ENCODE results near the gene PLCB3. TPM values are rescaled to one million over a fixed set of nuclear protein-coding genes. Genes with fewer than 3 reads are reported as not detected.

The PLCB3 gene
- total RNA-seq, 1 experiment from 2014 or later: 69.0 TPM

- Histone ChIP-seq H3K4me3 (ENCODE audit: low read length) (no peak overlapping the region), H3K4me1 (ENCODE audit: insufficient read depth, low read length) (peaks cover 38% of the 10 kb centered on the region), H3K4me2 (ENCODE audit: low read length) (no peak overlapping the region), H3F3A (ENCODE audit: low read length, unreplicated experiment) (no peaks in the 10 kb centered on the region), H3K79me2 (ENCODE audit: low read length) (peaks cover 15% of the 10 kb centered on the region), H2AFZ (ENCODE audit: low read length) (no peak overlapping the region), H4K20me1 (ENCODE audit: low read length) (no peaks in the 10 kb centered on the region), H3K36me3 (ENCODE audit: low read depth, low read length) (no peaks in the 10 kb centered on the region), H3K27me3 (ENCODE audit: low read length) (no peaks in the 10 kb centered on the region), H3K9ac (ENCODE audit: low read length) (no peak overlapping the region), H3K27ac (ENCODE audit: low read length) (no peak overlapping the region), H3K9me3 (ENCODE audit: low read length) (no peaks in the 10 kb centered on the region), H3K9me2 (replicated peaks; ENCODE audit: low read length) (no peaks in the 10 kb centered on the region)
- intact Hi-C loops (cut with micrococcal nuclease): loop anchor here (5.0 kb wide), 1 partner anchor 45 kb away; the partner anchor contains the start of gene STIP1
- TF ChIP-seq CTCF (conservative IDR thresholded peaks at IDR 0.05; ENCODE audit: low read depth, low read length): no peak
- no peak for TF ChIP-seq EZH2phosphoT487 (IDR thresholded peaks at IDR 0.05; ENCODE audit: borderline replicate concordance, low read length)
- TF ChIP-seq EZH2 (IDR thresholded peaks at IDR 0.05; ENCODE audit: low read length, unreplicated experiment): no peak
- ChIA-PET POLR2A (ENCODE audit: unreplicated experiment) (no interaction called here), CTCF (interaction anchor here (0.7 kb wide), 1 partner anchor 85 kb away, joined by 4 read pairs; the partner anchor contains the start of gene PRDX5)
- BruUV-seq (replicated peaks): no TSS peak
- ATAC-seq (no peak), DNase-seq (no peak)
These were observed 19.0 kb upstream of the PLCB3 start for GRCh38 chr11:64232182-64232966.

GRCh38 chr11:64232967-64233315 is 18.4 kb upstream of the PLCB3 start:
- Histone ChIP-seq H3K9me3 (ENCODE audit: low read length) (no peaks in the 10 kb centered on the region), H3K9me2 (replicated peaks; ENCODE audit: low read length) (no peaks in the 10 kb centered on the region), H3K4me2 (ENCODE audit: low read length) (no peak overlapping the region), H3K27ac (ENCODE audit: low read length) (no peak overlapping the region), H3K36me3 (ENCODE audit: low read depth, low read length) (no peaks in the 10 kb centered on the region; the same call in 1 of the 2 replicates), H3K79me2 (ENCODE audit: low read length) (peaks cover 11% of the 10 kb centered on the region; the same call in 1 of the 2 replicates), H3K4me3 (ENCODE audit: low read length) (no peak overlapping the region), H2AFZ (ENCODE audit: low read length) (no peak overlapping the region), H3K4me1 (ENCODE audit: insufficient read depth, low read length) (peaks cover 39% of the 10 kb centered on the region), H3K9ac (ENCODE audit: low read length) (no peak overlapping the region), H3K27me3 (ENCODE audit: low read length) (no peaks in the 10 kb centered on the region), H3F3A (ENCODE audit: low read length, unreplicated experiment) (no peaks in the 10 kb centered on the region), H4K20me1 (ENCODE audit: low read length) (no peaks in the 10 kb centered on the region)
- ATAC-seq (no peak), DNase-seq (no peak)
- no peak for TF ChIP-seq EZH2 (IDR thresholded peaks at IDR 0.05; ENCODE audit: low read length, unreplicated experiment)
- TF ChIP-seq CTCF (conservative IDR thresholded peaks at IDR 0.05; ENCODE audit: low read depth, low read length): no peak
- ChIA-PET POLR2A (ENCODE audit: unreplicated experiment) (no interaction called here), CTCF (interaction anchor here (0.7 kb wide), 1 partner anchor 85 kb away, joined by 4 read pairs; the partner anchor contains the start of gene PRDX5)
- intact Hi-C loops (cut with micrococcal nuclease): loop anchor here (5.0 kb wide), 1 partner anchor 46 kb away; the partner anchor contains the start of gene STIP1
- no TSS peak for BruUV-seq (replicated peaks)
